CD14-positive monocyte (primary cell): ENCODE measurements around the gene SPEN. TPM values are rescaled to one million over a fixed set of nuclear protein-coding genes. Genes with fewer than 3 reads are reported as not detected.

Source experiments
- DNase-seq, 3 donors: peaks; one replicate each; pipeline ENCODE4 v3.0.0-alpha.2; 2011 to 2022
- H2AFZ ChIP-seq: 2 replicates; pipeline ENCODE4 v1.6.0; 2012; ENCODE audit warnings: mild to moderate bottlenecking, low read depth, low read length, inconsistent platforms; ENCODE audit not compliant: insufficient read depth, poor library complexity, severe bottlenecking
- H3K27ac ChIP-seq, 2 donors: 1 replicate in 1 of 2; 2 replicates in 1 of 2; pipeline ENCODE4 v1.5.1; 2012 to 2013; ENCODE audit warnings: low read length in 2 of 2, control low read depth in 1 of 2, inconsistent platforms in 1 of 2, low read depth in 1 of 2, mild to moderate bottlenecking in 1 of 2
- H3K27me3 ChIP-seq, 2 donors: one replicate each; pipeline versions ENCODE4 v1.6.0 to v1.6.1; 2011 to 2013; ENCODE audit warnings: low read length in 2 of 2; ENCODE audit not compliant: control insufficient read depth in 2 of 2, insufficient read depth in 2 of 2
- H3K36me3 ChIP-seq, 2 donors: replicated peaks in 1 of 2; 1 replicate in 1 of 2; 2 replicates in 1 of 2; pipeline versions ENCODE4 v1.5.1 to v1.6.1; 2012 to 2013; ENCODE audit warnings: low read length in 2 of 2, control low read depth in 1 of 2, inconsistent platforms in 1 of 2, mild to moderate bottlenecking in 1 of 2; ENCODE audit not compliant: insufficient read depth in 2 of 2, control insufficient read depth in 1 of 2
- H3K4me1 ChIP-seq, 2 donors: 1 replicate in 1 of 2; 2 replicates in 1 of 2; pipeline versions ENCODE4 v1.5.1 to v1.6.1; 2012 to 2013; ENCODE audit warnings: low read length in 2 of 2, control low read depth in 1 of 2, inconsistent platforms in 1 of 2, mild to moderate bottlenecking in 1 of 2, moderate library complexity in 1 of 2; ENCODE audit not compliant: insufficient read depth in 2 of 2, control insufficient read depth in 1 of 2
- H3K4me2 ChIP-seq: replicated peaks from 2 replicates; pipeline ENCODE3; 2012; ENCODE audit warnings: low read length, moderate library complexity, mild to moderate bottlenecking; ENCODE audit not compliant: poor library complexity, severe bottlenecking; ENCODE audit errors: extremely low read depth
- H3K4me3 ChIP-seq, 3 experiments: fragments of 200-600 bp in 1 of 3; sonication (generic) in 1 of 3; replicated peaks in 1 of 3; 1 replicate in 2 of 3; 2 replicates in 1 of 3; pipeline ENCODE4 v1.5.1; 2011 to 2013; ENCODE audit warnings: low read length in 3 of 3, mild to moderate bottlenecking in 3 of 3, control low read depth in 2 of 3, low read depth in 2 of 3, inconsistent platforms in 1 of 3, moderate library complexity in 1 of 3
- H3K79me2 ChIP-seq: 2 replicates; pipeline ENCODE4 v1.6.0; 2012; ENCODE audit warnings: mild to moderate bottlenecking, control low read depth, inconsistent platforms, low read length, moderate library complexity; ENCODE audit not compliant: insufficient read depth
- H3K9ac ChIP-seq: 2 replicates; pipeline ENCODE4 v1.6.0; 2017; ENCODE audit warnings: low read length, mild to moderate bottlenecking; ENCODE audit not compliant: insufficient read depth, poor library complexity, severe bottlenecking
- H3K9me3 ChIP-seq, 2 donors: replicated peaks in 1 of 2; 1 replicate in 1 of 2; 2 replicates in 1 of 2; pipeline versions ENCODE4 v1.5.1 to v1.6.1; 2012 to 2013; ENCODE audit warnings: low read length in 2 of 2, control low read depth in 1 of 2; ENCODE audit not compliant: control insufficient read depth in 1 of 2, insufficient read depth in 1 of 2
- H4K20me1 ChIP-seq: 2 replicates; pipeline ENCODE4 v1.6.0; 2012; ENCODE audit warnings: mild to moderate bottlenecking, low read length, control low read depth, moderate library complexity; ENCODE audit not compliant: insufficient read depth
- H3K27ac Mint-ChIP-seq, 7 donors: one replicate each; pipeline ENCODE4 v1.8.0; 2020; ENCODE audit warnings: mild to moderate bottlenecking in 7 of 7, mixed read lengths in 7 of 7, moderate library complexity in 6 of 7, inconsistent platforms in 2 of 7
- H3K27me3 Mint-ChIP-seq, 3 donors: one replicate each; pipeline ENCODE4 v1.8.0; 2021 to 2022; ENCODE audit warnings: low read depth in 3 of 3, mild to moderate bottlenecking in 3 of 3, mixed read lengths in 3 of 3, moderate library complexity in 3 of 3, inconsistent platforms in 1 of 3
- H3K36me3 Mint-ChIP-seq, 2 donors: one replicate each; pipeline ENCODE4 v1.8.0; 2020; ENCODE audit warnings: mixed read lengths in 2 of 2, inconsistent platforms in 1 of 2, mild to moderate bottlenecking in 1 of 2
- H3K4me1 Mint-ChIP-seq: one replicate; pipeline ENCODE4 v1.8.0; 2020; ENCODE audit warnings: mild to moderate bottlenecking, mixed read lengths
- H3K4me3 Mint-ChIP-seq, 2 donors: one replicate each; pipeline ENCODE4 v1.8.0; 2020; ENCODE audit warnings: mild to moderate bottlenecking in 2 of 2, mixed read lengths in 2 of 2, moderate library complexity in 1 of 2
- H3K9me3 Mint-ChIP-seq, 7 donors: one replicate each; pipeline ENCODE4 v1.8.0; 2020 to 2022; ENCODE audit warnings: mixed read lengths in 7 of 7, mild to moderate bottlenecking in 6 of 7, moderate library complexity in 6 of 7, inconsistent platforms in 2 of 7
- CTCF ChIP-seq: fragments of 200-600 bp; IDR thresholded peaks from one replicate; pipeline ENCODE4 v1.8.0; 2022; ENCODE audit warnings: antibody characterized with exemption, mild to moderate bottlenecking
- WGBS: methylation state at CpG from one replicate; pipeline ENCODE4 v1.1.5; 2013; ENCODE audit warnings: missing lambda C conversion rate; ENCODE audit not compliant: insufficient coverage; 5-methylcytosine and 5-hydroxymethylcytosine counted together
- intact Hi-C, 2 donors: fragments of 100-400 bp; cut with micrococcal nuclease; formaldehyde crosslinking; loops; one replicate each; pipeline versions ENCODE4 v1.15.0 to v1.15.1; 2023
- polyA plus RNA-seq, 3 donors: library from polyadenylated mRNA; depleted of rRNA in 1 of 3; unstranded in 2 of 3; stranded (reverse) in 1 of 3; fragments of 300-500 nt in 2 of 3; fragments of >200 nt in 1 of 3; fragmentation: Illumina TruSeq in 2 of 3; gene quantifications; 1 replicate in 2 of 3; 2 replicates in 1 of 3; pipeline ENCODE4 v1.2.3, GENCODE V29; 2012 to 2021

The SPEN gene
- polyA plus RNA-seq, 3 donors = 3.1 to 30.9 (median 6.1) TPM

GRCh38 chr1:15959424-15959823 is 111.9 kb downstream of the SPEN start:
- Histone ChIP-seq H2AFZ (no peak overlapping the region), H3K79me2 (peaks cover 92% of the 10 kb centered on the region), H3K9ac (no peak overlapping the region), H3K9me3 (no peaks in the 10 kb centered on the region), H3K36me3 (peaks cover 16 to 28% of the 10 kb centered on the region in 2 donors), H3K27me3 (no peaks in the 10 kb centered on the region), H3K27ac (no peak overlapping the region), H3K4me3 (no peak overlapping the region), H3K4me1 (peaks cover 15 to 30% of the 10 kb centered on the region in 2 donors), H4K20me1 (peaks cover 78% of the 10 kb centered on the region), H3K4me2 (no peak overlapping the region)
- peaks cover 32 to 56% of the 10 kb centered on the region in 2 donors for H3K36me3 Mint-ChIP-seq
- intact Hi-C loops = no loop called here
- H3K4me3 Mint-ChIP-seq = no peak overlapping the region
- TF ChIP-seq CTCF = no peak
- H3K9me3 Mint-ChIP-seq = peaks cover 0 to 1% (median 0%) of the 10 kb centered on the region in 7 donors
- peaks cover 0 to under 1% (median 0%) of the 10 kb centered on the region in 3 donors for H3K27me3 Mint-ChIP-seq
- peaks cover 29% of the 10 kb centered on the region for H3K4me1 Mint-ChIP-seq
- H3K27ac Mint-ChIP-seq = peak overlapping the region in 3 of 7 donors; percentile 48 to 73 (median 50)
- no peak for DNase-seq

GRCh38 chr1:15959827-15960446 is 112.4 kb downstream of the SPEN start:
- peaks cover 0 to 1% (median 0%) of the 10 kb centered on the region in 7 donors for H3K9me3 Mint-ChIP-seq
- no peak for DNase-seq
- Histone ChIP-seq H4K20me1 (peaks cover 80% of the 10 kb centered on the region), H3K27ac (no peak overlapping the region), H3K4me2 (no peak overlapping the region), H3K79me2 (peaks cover 93% of the 10 kb centered on the region), H3K9ac (no peak overlapping the region), H3K27me3 (no peaks in the 10 kb centered on the region), H3K4me3 (no peak overlapping the region), H3K36me3 (peaks cover 17 to 28% of the 10 kb centered on the region in 2 donors), H3K4me1 (peaks cover 15 to 33% of the 10 kb centered on the region in 2 donors), H2AFZ (no peak overlapping the region), H3K9me3 (no peaks in the 10 kb centered on the region)
- peaks cover 0 to 2% (median 0%) of the 10 kb centered on the region in 3 donors for H3K27me3 Mint-ChIP-seq
- H3K4me3 Mint-ChIP-seq = no peak overlapping the region
- peaks cover 29% of the 10 kb centered on the region for H3K4me1 Mint-ChIP-seq
- no peak for TF ChIP-seq CTCF
- peaks cover 33 to 59% of the 10 kb centered on the region in 2 donors for H3K36me3 Mint-ChIP-seq
- WGBS = 100% methylated on average over 7 of the region's 8 CpGs
- intact Hi-C loops = no loop called here
- H3K27ac Mint-ChIP-seq = no peak overlapping the region
